HG03575 (cell line): ENCODE data around the gene BLTP2.
"Not testable (repeated sequence)": the region's sequence is repeated elsewhere in the genome, so short reads cannot be mapped to it uniquely, and the experiment has no call there.

Experiments
- ATAC-seq: cut with Tn5 transposase; IDR thresholded peaks from one replicate; pipeline ENCODE4 v1.9.1; 2021; ENCODE audit not compliant: unreplicated experiment, insufficient number of reproducible peaks, low FRiP score; ENCODE audit errors: extremely low read depth

The BLTP2 gene

DNA sequence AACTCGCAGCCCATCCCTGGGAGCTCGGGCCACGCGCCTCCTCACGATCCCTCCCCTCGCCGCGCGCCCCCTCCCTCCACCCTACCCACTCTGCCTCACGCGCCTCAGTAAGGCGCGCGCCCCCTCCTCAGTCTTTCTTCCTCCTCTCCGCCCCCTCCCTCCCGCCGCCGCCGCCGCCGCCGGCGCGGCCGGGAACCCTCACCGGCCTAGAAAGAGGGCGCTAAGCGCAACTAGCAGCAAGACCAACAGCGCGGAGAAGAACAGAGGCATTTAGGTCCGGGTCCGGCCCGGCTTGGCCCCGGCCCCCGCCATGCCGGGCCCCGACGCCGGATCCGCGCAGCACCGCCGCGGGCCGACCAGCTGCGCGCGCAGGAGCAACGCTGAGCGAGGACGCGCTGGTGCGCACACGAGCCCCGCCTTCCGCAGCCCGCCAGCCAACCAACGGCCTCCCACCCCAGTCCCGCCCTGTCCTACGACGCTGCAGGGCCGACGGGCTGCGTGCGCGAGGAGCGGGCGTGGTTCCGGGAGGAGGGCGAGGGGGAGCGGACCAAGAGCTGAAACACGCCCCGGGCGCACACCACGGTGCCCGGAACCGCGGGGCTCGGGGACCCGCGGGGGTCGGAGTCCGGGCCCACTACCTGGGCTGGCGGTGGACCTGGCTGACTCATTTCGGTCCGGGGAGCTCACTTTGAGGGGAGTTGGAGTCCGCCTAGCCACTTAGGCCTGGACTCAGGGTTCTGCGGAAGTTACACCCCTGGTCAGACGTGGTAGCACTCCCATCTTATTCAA is at the start of gene BLTP2:
BLTP2 (minus strand) TSS at position 372 of the 789 bp plus-strand sequence; CDS start at position 270, 102 bp downstream.
- ATAC-seq: no peak

DNA sequence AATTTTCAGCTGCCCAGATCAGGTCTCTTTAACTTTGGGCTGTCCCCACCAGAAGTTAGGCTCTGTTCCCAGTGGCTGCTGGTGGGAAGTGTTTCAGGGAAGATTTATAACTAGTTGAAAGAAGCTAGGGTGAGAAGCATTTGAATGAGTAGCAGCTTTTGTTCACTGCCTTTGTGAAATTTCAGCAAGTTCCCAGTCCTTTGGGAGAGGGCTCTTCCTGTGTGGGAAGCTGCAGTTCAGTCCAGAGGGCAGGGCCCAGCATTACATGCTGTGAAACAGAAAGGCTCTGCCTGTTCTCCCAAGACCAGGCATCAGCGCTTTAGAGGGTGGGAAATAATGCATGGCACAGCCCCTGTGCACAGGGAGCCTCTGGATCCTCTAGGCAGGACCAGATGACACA is 48.9 kb upstream of the BLTP2 start:
- no peak for ATAC-seq

DNA sequence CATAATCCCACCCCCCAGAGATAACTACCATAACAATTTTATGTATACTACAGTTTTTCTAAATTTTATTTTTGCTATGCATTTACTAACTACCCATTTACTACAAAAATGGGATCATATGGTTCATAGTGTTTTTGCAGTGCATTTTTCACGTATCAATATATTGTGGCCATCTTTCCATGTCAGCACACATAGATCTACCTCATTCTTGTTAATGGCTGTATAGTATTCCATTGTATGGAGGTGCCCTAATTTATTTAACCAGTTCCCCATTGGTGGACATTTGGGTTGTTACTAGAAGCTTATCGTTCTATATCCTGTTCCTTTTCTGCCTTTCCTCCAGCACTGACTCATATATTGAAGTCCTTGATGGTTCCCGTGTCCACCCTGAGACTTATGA is 44.1 kb upstream of the BLTP2 start:
- no peak for ATAC-seq

DNA sequence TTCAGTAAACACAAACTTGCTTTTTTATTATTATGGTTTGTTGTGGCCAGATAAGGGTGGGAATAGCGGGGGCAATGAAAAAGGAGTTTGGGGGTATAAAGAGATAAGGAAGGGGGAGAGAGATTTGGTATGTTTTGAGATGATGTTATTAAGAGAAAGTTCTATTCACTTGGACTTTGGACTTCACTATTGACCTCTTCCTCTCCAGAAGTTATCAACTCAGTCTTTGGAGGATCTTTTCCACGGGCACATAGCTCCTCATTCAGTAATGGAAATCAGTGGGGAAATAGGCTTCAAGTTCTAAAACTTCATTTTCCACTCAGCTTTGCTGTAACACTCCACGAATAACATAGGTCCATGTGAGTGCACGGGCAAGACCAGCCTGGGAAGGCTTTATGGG is 43.5 kb upstream of the BLTP2 start:
- no peak for ATAC-seq

DNA sequence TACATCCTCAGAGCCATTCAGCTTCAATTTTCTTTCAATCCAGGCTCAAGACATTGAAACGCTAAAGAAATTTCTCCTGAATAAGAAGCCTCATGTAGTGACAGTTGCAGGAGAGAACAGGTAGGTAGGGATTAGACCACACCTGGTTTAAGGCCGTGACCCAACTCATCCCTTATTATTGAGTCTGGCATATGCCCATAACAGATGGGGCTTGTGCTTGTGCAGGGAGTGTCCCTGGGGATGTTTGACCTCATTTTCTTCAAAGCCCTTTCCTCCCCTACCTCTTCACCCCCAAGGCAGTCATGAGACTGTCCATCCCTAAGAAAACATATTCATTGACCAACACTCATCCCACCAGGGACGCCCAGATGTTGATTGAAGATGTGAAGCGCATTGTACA is 41.3 kb upstream of the BLTP2 start:
- no peak for ATAC-seq

DNA sequence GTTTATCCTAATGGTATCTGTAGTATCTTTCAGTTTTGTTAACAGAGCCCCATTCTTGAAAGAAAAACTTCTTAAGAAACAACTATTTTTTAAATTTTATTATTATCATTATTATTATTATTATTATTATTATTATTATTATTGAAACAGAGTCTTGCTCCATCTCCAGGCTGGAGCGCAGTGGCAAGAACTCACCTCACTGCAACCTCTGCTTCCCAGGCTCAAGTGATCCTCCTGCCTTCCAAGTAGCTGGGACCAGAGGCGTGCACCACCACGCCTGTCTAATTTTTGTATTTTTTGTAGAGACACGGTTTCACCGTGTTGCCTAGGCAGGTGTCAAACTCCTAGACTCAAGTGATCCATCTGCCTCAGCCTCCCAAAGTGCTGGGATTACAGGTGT is 40.4 kb upstream of the BLTP2 start:
- no peak for ATAC-seq

DNA sequence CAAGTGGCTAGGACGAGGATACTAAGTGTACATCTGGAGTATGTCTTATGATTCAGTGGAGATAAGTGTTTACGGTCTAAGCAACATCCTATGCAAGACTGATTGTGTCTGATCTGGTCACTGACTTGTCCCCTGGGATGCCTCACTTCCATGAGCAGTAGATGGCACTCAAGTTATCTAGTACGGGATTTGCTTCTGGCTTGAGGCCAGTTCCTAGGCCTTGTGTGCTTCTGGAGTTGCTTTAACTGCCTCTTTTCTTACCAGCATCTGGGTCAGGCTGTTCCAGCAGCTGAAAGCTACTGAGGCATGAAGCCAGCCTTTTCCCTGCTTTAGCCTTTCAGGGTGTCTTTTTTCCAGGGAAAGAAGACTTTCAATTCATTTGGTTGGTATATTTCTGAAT is 40.0 kb upstream of the BLTP2 start:
- no peak for ATAC-seq

DNA sequence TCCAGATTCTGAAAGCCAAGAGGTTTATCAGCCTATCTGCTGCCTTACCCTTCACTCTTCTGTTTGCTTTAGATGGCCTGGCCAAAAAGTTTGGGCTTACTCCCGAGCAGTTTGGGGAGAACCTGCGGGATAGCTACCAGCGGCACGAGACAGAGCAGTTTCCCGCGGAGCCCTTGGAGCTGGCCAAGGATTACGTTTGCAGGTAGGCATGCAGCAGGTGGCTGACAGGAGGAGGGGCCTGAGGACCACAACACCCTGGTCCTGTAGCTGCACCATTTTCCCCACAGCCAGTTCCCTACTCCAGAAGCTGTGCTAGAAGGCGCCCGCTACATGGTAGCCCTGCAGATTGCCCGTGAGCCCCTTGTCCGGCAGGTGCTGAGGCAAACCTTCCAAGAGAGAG is 37.7 kb upstream of the BLTP2 start:
- no peak for ATAC-seq

DNA sequence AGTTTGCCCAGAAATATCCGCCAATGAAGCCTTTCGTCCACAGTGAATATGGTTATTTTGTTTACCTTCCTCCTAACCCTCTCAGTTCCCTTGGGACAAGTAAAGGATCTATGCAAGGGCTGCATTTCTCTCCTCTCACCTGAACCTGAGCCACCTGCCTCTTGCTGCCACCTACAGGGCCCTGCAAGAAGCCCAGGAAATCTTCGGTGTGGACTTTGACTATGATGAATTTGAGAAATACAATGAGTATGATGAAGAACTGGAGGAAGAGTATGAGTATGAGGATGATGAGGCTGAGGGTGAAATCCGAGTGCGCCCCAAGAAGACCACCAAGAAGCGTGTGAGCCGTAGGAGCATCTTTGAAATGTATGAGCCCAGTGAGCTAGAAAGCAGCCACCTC is 31.0 kb upstream of the BLTP2 start:
- no peak for ATAC-seq

DNA sequence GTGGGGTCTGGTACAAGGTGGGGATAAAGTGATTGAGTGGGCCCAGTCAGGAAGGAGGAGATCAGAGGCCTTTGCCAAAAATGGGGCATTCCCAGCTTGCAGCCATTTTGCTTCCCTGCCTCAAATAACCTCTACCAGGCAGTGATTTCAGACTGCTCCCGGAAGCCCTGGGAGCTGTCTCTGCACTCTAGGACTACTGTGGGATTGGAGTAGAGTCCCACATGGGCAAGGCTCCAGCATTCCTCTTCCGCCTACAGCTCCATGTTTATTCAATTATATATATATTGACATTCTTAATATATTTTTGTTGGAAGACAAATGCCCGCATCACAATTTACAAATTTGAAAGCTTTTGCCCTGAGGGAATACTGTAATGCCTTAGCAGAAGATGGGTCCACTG is 30.5 kb upstream of the BLTP2 start:
- ATAC-seq: no peak

DNA sequence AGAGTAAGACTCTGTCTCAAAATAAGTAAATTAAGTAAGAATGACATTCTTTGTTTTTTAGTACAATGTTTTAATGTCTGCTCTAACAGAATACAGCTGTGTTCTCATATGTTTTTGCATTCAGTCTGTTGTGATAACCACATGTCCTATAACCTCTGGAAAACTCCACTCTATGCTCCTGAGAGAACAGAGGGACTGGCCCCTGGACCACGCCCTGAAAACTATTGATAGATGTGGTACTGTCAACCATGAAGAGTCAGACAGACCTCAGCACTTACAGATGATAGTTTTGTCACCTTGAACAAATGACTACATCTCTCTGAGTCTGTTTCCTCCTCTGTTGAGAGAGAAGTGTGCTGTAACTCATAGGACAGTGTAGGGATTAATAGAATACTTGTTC is 25.0 kb upstream of the BLTP2 start:
- ATAC-seq: no peak

DNA sequence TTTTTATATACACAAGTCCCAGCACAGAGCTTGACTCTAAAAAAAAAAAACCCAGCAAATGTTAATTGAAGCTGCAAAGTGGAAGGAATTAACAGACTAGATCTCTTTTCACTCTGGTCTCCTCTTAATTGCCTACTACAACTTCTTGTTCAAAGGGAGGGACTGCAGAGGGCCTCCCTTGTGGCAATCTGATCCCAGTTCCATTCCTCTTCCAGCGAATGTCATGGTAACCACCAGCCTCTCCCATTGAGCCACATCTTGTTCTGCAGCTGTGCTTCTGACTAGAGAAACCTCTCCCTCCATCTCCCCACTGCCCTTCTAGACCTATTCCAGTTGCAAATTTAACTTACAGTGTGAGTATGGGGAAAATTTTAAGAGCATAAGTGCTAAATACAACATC is 22.9 kb upstream of the BLTP2 start:
- no peak for ATAC-seq

DNA sequence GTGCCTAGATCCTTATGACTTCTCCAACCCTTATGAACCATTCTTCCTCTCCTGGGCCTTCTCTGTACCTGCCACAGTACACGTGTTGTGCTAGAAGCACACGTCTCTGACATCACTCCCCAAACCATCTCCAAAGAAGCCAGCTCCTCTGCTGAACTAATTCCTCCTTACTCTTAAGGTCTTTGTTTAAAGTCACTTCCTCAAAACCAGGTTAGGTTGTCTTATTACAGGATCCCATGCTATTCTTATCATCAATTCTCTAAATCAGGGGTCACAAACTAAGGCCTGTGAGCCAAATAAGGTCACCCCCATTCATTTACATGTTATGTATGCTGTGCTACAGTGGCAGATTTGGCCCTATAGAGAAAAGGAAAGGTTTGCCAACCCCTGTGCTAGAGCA is 21.0 kb upstream of the BLTP2 start:
- no peak for ATAC-seq

DNA sequence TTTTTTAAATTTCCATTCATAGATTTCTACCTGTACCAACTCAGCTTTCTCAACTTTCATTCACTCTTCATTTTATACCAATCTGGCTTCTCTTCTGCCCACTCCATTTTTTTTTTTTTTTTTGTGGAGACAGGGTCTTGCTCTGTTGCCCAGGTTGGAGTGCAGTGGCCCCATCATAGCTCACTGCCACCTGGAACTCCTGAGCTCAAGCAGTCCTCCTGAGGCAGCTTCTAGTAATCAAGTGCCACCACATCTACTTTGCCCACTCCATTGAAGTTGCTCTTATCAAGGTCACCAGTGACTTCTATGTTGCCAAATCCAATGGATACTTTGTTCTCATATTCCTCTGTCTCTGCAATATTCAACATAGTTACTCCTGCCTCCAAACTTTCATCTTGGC is 18.8 kb upstream of the BLTP2 start:
- ATAC-seq: no peak

DNA sequence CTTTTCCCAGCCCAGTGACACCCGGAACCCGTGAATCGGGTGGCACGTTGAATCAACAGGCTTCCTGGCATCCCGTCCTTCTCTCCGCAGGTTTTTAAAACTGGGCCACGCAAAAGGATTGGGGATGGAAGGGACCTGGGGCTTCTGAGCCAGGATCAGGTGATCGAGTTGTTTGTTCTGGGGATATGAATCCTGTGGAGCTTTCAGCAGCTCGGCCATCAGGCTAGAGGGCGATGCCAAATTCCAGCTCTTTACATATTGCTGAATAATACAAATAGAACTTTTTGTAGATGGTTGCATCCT is 17.5 kb upstream of the BLTP2 start:
- no peak for ATAC-seq

DNA sequence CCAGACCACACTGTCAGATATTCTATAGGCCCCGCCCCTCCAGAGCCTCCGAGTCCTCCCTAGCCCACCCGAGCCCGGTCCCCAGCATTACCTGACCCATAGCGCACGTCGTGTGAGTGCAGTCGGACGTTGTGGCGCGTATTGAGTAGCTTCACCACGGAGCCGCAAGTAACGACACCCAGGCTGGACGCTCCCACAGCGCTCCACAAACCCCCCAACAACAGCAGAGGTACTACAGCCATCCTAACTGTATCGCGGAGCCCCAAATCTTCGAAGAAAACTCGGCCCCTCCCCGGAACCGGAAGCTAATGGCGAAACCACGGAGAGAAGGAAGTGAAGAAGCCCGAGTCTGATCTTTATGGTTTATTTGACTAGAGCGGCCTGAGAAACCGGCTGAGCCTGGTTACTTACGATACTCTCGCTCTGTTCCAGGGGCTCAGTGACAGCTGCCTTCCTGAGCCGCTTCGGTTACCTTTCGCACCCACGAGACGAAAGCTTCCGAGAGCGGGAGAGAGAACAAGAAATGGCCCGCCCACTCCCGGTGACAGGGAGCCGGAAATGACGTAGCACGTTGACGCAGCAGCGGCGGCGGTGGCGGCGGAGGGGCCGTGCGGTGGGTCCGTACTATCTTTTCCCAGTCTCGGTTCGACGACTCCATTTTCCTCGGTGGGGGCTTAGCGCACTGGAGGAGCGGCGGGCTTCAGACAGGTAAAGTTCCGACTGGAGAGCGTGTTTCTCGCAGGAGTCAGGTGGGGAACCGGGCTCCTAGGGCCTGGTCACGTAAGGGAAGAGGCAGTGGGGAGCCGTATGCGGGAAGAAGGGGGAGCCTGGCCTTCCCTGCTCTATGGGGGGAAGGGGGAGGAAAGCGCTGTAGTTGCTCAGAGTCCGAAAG is 16.9 kb upstream of the BLTP2 start, which contains the start of the genes SDF2 and SUPT6H:
SDF2 (minus strand) TSS at position 272 of the 892 bp plus-strand sequence; CDS start at position 242, 30 bp downstream.
SUPT6H (plus strand) TSS at position 571 of the 892 bp plus-strand sequence. CDS start 11,197 bp downstream, outside the sequence.
- ATAC-seq: no peak

DNA sequence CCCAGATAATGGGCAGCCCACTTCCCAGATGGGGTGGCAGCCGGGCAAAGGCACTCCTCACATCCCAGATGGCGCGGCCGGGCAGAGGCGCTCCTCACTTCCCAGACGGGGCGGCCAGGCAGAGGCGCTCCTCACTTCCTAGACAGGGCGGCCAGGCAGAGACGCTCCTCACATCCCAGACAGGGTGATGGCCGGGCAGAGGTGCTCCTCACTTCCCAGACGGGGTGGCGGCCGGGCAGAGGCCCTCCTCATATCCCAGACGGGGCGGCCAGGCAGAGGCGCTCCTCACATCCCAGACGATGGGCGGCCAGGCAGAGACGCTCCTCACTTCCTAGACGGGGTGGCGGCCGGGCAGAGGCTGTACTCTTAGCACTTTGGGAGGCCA is 14.5 kb upstream of the BLTP2 start:
- not testable (repeated sequence) for ATAC-seq

DNA sequence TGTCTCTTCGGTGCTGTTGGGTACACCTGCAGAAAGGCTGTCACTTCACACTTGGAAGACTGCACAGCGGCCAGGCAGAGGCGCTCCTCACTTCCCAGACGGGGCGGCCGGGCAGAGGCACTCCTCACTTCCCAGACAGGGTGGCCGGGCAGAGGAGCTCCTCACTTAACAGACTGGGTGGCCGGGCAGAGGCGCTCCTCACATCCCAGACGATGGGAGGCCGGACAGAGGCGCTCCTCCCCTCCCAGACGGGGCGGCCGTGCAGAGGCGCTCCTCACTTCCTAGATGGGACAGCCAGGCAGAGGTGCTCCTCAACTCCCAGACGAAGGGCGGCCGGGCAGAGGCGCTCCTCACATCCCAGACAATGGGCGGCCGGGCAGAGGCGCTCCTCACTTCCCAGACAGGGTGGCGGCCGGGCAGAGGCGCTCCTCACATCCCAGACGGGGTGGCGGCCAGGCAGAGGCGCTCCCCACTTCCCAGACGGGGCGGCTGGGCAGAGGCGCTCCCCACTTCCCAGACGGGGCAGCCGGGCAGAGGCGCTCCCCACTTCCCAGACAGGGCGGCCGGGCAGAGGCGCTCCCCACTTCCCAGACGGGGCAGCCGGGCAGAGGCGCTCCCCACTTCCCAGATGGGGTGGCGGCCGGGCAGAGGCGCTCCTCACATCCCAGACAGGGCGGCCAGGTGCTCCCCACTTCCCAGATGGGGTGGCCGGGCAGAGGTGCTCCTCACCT is 14.0 kb upstream of the BLTP2 start:
- ATAC-seq: not testable (repeated sequence)

DNA sequence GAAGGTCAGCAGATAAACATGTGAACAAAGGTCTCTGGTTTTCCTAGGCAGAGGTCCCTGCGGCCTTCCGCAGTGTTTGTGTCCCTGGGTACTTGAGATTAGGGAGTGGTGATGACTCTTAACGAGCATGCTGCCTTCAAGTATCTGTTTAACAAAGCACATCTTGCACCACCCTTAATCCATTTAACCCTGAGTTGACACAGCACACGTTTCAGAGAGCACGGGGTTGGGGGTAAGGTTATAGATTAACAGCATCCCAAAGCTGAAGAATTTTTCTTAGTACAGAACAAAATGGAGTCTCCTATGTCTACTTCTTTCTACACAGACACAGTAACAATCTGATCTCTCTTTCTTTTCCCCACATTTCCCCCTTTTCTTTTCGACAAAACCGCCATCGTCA is 13.4 kb upstream of the BLTP2 start:
- not testable (repeated sequence) for ATAC-seq

DNA sequence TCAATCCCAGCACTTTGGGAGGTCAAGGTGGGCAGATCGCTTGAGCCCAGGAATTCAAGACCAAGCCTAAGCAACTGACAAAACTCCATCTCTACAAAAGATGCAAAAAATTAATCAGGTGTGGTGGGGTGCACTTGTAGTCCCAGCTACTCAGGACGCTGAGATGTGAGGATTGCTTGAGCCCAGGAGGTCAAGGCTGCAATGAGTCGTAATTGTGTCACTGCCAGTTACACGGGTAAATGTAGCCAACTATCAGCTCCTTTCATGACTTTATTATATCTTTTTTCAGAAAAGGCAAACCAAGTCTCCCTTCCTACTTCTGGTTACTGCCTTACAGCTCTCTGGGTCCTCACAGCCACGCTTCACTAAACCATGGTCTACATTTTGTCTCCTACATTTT is 12.8 kb upstream of the BLTP2 start:
- ATAC-seq: no peak
